Endometrial microvascular endothelial cells (primary cell): Measurements from ENCODE around the gene FOXP4. TPM values are rescaled to one million over a fixed set of nuclear protein-coding genes. Genes with fewer than 3 reads are reported as not detected.

ENCODE experiments used
- in situ Hi-C: cut with HindIII; loops from 2 replicates; pipeline ENCODE4 v1.10.0; 2017; ENCODE audit warnings: low sequenced_read_pairs, low pct_unique_long_range_greater_than_20kb; ENCODE audit errors: inconsistent ontology term
- total RNA-seq: library from RNA; depleted of rRNA; stranded (reverse); fragments of >200 nt; gene quantifications from one replicate; pipeline ENCODE4 v1.2.3, GENCODE V29; 2015; ENCODE audit errors: inconsistent ontology term

FOXP4 gene
- total RNA-seq, 1 donor from 2014 or later: 6.1 TPM

GRCh38 chr6:41591859-41592502 is 45.8 kb downstream of the FOXP4 start:
- in situ Hi-C loops: no loop called here

GRCh38 chr6:41593406-41593805 is 47.2 kb downstream of the FOXP4 start:
- in situ Hi-C loops: no loop called here

- in situ Hi-C loops: no loop called here
Observed at GRCh38 chr6:41593839-41594238, 47.7 kb downstream of the FOXP4 start.

- in situ Hi-C loops: no loop called here
Observed at GRCh38 chr6:41594326-41594725, 48.1 kb downstream of the FOXP4 start.

DNA sequence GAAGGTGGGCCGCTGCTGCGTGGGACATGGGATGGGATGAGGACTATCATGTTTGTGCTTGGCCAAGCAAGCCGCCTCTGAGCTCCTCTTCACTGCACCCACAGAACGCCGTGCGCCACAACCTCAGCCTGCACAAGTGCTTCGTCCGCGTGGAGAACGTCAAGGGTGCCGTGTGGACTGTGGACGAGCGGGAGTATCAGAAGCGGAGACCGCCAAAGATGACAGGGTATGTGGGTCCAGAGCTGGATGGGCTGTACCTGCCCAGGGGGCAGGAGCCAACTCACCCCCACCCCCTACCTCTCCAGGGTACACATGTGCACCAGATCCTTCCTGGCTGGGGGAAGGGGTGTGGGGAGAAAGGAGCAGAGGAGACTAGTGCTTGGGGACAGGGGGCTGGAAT is 48.6 kb downstream of the FOXP4 start:
- in situ Hi-C loops: no loop called here

DNA sequence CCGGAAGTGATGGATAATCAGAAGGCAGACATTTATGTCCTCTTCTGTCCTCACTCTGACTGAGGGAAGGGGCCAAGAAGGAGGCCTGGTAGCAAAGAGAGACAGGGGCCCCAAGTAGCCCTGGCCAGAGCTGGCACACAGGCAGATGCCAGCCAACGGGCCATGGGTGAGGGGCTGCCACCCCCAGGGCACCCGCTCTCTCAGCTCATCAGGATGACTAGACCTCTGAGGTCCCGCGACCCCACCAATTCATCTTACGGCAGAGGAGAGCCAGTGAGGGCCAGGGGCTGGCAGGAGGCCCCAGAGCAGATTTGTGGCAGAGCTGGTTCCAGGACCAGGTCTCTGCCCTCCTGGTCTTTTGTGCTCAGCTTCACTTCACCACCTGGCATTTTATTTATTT is 49.0 kb downstream of the FOXP4 start:
- in situ Hi-C loops: no loop called here

DNA sequence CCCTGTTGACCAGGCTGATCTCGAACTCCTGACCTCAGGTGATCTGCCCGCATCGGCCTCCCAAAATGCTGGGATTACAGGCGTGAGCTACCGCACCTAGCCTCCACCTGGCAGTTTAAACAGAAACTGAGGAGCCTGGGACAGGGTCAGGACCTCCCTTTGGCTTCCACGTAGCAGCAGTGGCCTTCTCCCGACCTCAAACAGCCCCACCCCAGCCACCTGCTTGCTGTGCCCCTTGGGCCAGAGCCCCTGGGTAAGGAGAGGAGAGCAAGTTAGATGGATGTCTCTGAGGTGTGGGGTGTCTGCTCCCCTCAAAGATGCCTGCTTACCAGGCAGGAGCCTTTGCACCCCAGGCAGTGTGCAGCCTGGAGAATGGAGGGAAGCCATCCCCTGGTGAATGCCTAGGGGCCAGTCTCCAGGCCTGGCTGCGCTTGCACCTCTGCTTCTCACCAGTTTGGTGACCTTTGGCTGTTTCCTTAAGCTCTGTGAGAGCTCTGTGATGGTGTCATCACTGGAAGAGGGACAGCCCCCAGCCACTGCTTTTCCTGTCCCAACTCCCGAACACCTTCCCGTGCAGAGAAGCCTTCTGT is 50.0 kb downstream of the FOXP4 start:
- in situ Hi-C loops: no loop called here

GRCh38 chr6:41596807-41597206 is 50.6 kb downstream of the FOXP4 start:
- in situ Hi-C loops: no loop called here

GRCh38 chr6:41597246-41598000 is 51.2 kb downstream of the FOXP4 start:
- in situ Hi-C loops: no loop called here

DNA sequence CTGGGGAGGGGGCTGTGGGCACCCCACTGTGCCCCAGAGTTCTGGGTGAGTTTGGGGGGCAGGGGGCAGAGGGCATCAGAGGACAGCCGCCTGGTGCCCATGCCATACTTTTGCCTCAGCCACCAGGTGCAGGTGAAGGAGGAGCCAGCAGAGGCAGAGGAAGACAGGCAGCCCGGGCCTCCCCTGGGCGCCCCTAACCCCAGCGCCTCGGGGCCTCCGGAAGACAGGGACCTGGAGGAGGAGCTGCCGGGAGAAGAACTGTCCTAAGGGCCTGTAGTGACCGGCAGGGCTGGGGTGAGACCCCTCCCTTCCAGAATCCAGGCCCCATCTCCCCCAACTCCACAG is 52.5 kb downstream of the FOXP4 start:
- in situ Hi-C loops: no loop called here

GRCh38 chr6:41599015-41599851 is 53.1 kb downstream of the FOXP4 start:
- in situ Hi-C loops: no loop called here

- in situ Hi-C loops: no loop called here
Observed at GRCh38 chr6:41599852-41600445, 53.8 kb downstream of the FOXP4 start.

DNA sequence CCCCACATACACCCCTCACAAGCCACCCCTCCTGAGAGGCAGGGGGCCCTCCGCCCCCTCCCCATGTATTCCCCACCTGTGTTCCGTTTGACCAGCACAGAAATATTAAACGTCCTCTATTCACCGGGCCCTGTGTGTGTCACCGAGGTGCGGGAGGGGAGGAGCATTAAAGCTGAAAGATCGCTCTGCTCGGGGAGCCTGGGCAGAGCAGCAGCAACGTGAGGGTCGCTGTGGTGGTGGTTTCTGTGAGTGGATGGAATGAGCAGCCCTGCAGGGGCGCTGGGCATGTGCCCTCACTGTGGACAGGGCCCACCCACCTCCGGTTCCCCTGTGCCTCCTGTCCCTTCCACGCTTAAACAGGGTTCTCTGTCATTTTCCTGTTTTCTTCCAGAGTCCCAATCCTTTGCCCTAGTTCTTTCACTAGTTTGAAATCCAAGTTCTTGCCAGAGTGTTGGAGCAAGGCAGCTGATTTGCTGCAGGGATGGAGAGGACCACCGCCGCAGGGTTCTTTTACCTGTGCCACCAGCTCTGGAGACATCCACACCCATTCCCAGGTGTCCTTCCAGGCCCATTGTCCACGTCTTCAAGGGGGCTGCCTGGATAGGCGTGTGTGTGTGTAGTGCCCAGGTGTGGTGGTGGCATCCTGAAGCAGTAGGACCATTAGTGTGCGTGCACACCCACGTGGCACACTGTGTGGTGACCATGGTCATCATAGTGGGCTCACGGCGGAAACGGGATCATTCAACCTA is 54.5 kb downstream of the FOXP4 start:
- in situ Hi-C loops: no loop called here

GRCh38 chr6:41601248-41601549 is 55.0 kb downstream of the FOXP4 start:
- in situ Hi-C loops: no loop called here

DNA sequence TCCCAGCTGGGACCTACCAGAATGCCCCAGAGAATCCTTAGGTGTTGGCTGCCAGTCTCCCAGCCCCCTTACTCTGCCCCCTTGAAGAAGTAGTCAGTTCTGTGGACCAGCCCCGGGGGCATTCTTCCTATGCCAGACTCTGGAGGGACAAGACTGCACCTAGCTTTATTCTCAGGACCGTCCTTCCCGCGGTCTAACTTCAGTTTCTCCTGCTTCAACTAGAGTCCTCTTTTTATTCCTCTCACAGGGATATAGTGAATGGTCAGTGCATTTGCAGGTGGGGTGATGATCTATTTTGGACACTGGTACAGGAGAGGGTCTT is 56.2 kb downstream of the FOXP4 start:
- in situ Hi-C loops: no loop called here

DNA sequence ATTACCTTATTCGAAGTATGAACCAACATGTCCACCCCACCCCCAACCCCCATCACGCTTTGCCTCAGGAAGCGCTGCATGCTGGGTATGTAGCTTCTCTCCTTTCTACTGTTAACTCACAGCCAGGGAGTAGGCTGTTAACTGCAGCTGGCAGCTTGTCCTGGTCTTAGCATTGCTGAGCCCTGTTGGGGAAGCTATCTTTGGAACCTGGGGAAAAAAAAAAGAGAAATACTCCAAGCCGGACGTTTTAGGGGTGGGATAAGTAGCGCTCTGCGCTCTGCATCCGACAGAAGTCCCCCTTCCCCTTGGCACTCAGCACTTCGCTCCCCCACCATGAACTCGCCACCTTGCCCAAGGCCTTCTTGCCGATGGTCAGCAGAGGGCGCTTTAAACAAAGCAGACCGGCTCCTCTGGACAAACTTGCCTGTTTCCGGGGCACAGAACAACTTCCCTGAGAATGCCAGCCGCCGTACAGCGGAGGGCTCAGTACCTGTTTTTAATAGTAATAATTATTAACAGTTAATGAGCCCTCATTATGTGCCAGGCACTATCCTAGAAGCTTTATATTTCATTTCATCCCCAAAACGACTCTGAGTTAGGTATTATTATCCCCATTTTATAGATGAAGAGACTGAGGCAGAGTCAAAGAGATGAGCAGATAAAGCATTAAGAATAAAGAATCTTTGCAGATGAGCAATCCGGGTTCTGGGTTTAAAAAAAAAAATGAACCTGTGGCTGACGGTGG is 56.9 kb downstream of the FOXP4 start:
- in situ Hi-C loops: no loop called here

DNA sequence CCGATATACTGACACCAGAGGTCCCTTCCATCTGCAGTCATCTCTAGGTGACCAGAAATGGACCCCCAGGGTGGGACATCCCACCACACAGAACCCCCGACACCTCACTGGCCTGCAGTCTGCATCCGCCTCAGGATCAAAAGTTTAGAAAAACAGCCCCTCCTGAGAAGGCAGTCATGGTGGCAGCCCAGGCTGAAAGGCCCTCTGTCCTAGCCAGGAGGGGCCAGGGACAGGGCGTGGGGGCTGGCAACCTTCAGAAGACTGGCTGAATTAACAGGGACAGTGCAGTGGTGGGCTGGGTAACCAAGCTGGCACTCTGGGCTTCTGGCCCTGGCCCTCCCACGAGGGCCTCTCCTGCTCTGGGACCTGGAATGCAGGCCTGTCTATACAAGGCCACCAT is 57.8 kb downstream of the FOXP4 start:
- in situ Hi-C loops: no loop called here

GRCh38 chr6:41605649-41606048 is 59.5 kb downstream of the FOXP4 start:
- in situ Hi-C loops: no loop called here
